HepG2 (cell line): ENCODE measurements around the gene TAS1R3. TPM values are rescaled to one million over a fixed set of nuclear protein-coding genes. Genes with fewer than 3 reads are reported as not detected.
A peak's percentile ranks its signal among the peaks of the same experiment; 100 is the strongest.

ENCODE experiments used
- AGO2 ChIP-seq: fragments of 200-400 bp; formaldehyde crosslinking; optimal IDR thresholded peaks from 2 replicates; pipeline ENCODE3; 2017; ENCODE audit warnings: mild to moderate bottlenecking, low read depth, low read length, moderate library complexity
- BRD4 ChIP-seq: sonication (generic); formaldehyde crosslinking; IDR thresholded peaks from 2 replicates; pipeline ENCODE4 v1.4.0; 2020; ENCODE audit warnings: missing genetic modification reagents
- EED ChIP-seq: sonication (generic); formaldehyde crosslinking; IDR thresholded peaks from 2 replicates; pipeline ENCODE4 v1.5.0; 2020; ENCODE audit warnings: mild to moderate bottlenecking, missing genetic modification reagents
- FIP1L1 ChIP-seq: fragments of 200-400 bp; formaldehyde crosslinking; IDR thresholded peaks from 2 replicates; pipeline ENCODE4 v1.6.1; 2018; ENCODE audit warnings: low read depth, mild to moderate bottlenecking, low read length, moderate library complexity, borderline replicate concordance; ENCODE audit not compliant: insufficient read depth
- GATAD1 ChIP-seq: IDR thresholded peaks from 2 replicates; pipeline ENCODE4 v1.6.1; 2016; ENCODE audit warnings: missing genetic modification reagents, missing compliant biosample characterization
- HDAC1 ChIP-seq: sonication (generic); formaldehyde crosslinking; IDR thresholded peaks from 2 replicates; pipeline ENCODE4 v1.5.1; 2020; ENCODE audit warnings: mild to moderate bottlenecking, missing genetic modification reagents
- KDM5A ChIP-seq: fragments of 200-600 bp; sonication (generic); IDR thresholded peaks from 2 replicates; pipeline ENCODE4 v1.7.0; 2018; ENCODE audit warnings: antibody characterized with exemption, mild to moderate bottlenecking, low read length, borderline replicate concordance
- MEIS2 ChIP-seq: sonication (generic); formaldehyde crosslinking; IDR thresholded peaks from 2 replicates; pipeline ENCODE4 v1.9.0; 2021; ENCODE audit warnings: mild to moderate bottlenecking, missing genetic modification reagents
- PCBP1 ChIP-seq: fragments of 200-400 bp; formaldehyde crosslinking; IDR thresholded peaks from 2 replicates; pipeline ENCODE4 v1.6.1; 2017; ENCODE audit warnings: mild to moderate bottlenecking, low read depth, low read length, borderline replicate concordance
- RFX1 ChIP-seq: fragments of 450-650 bp; IDR thresholded peaks from 2 replicates; pipeline ENCODE4 v1.6.1; 2017
- TP53 ChIP-seq: sonication (generic); formaldehyde crosslinking; conservative IDR thresholded peaks from 2 replicates; pipeline ENCODE4 v1.4.0; 2020; ENCODE audit warnings: missing genetic modification reagents
- ZMAT3 ChIP-seq: sonication (generic); formaldehyde crosslinking; conservative IDR thresholded peaks from 2 replicates; pipeline ENCODE4 v1.7.0; 2021; ENCODE audit warnings: missing genetic modification reagents
- ZNF460 ChIP-seq: sonication (generic); formaldehyde crosslinking; IDR thresholded peaks from 2 replicates; pipeline ENCODE4 v1.5.1; 2020; ENCODE audit warnings: missing genetic modification reagents, mild to moderate bottlenecking, borderline replicate concordance
- ZNF629 ChIP-seq: sonication (generic); formaldehyde crosslinking; conservative IDR thresholded peaks from 2 replicates; pipeline ENCODE4 v1.5.0; 2020; ENCODE audit warnings: missing genetic modification reagents
- ZNF687 ChIP-seq: sonication (generic); formaldehyde crosslinking; IDR thresholded peaks from 2 replicates; pipeline ENCODE4 v1.5.1; 2020; ENCODE audit warnings: mild to moderate bottlenecking, missing genetic modification reagents, moderate library complexity
- ZNF850 ChIP-seq: sonication (generic); formaldehyde crosslinking; conservative IDR thresholded peaks from 2 replicates; pipeline ENCODE4 v1.9.0; 2021; ENCODE audit warnings: mild to moderate bottlenecking, missing genetic modification reagents
- ZNF883 ChIP-seq: sonication (generic); formaldehyde crosslinking; IDR thresholded peaks from 2 replicates; pipeline ENCODE4 v1.5.1; 2020; ENCODE audit warnings: mild to moderate bottlenecking, missing genetic modification reagents; ENCODE audit errors: not compliant biosample characterization
- polyA plus RNA-seq, 8 experiments: library from polyadenylated mRNA; depleted of rRNA in 3 of 8; stranded (reverse) in 7 of 8; unstranded in 1 of 8; fragments of >200 nt; fragmentation: Illumina TruSeq in 4 of 8; extraction: Trizol in 4 of 8; gene quantifications; 2 replicates each; pipeline versions ENCODE4 v1.2.1 to v1.2.3, GENCODE V29; 2011 to 2016; ENCODE audit warnings: low read depth in 4 of 8, missing spikeins in 1 of 8, mixed read lengths in 1 of 8; ENCODE audit not compliant: insufficient read depth in 1 of 8
- total RNA-seq, 5 experiments: library from RNA; depleted of rRNA; stranded (reverse); fragments of >200 nt; fragmentation: Illumina TruSeq; extraction: Trizol; gene quantifications; 2 replicates each; pipeline ENCODE4 v1.2.3, GENCODE V29; 2016; ENCODE audit warnings: low read depth in 1 of 5
- TF ChIP-seq, protein P1 (sequence below): sonication (generic); formaldehyde crosslinking; IDR thresholded peaks from 2 replicates; pipeline ENCODE4 v1.4.0; 2020; ENCODE audit warnings: missing genetic modification reagents
- TF ChIP-seq, protein P2 (sequence below): sonication (generic); formaldehyde crosslinking; IDR thresholded peaks from 2 replicates; pipeline ENCODE4 v1.8.0; 2023; ENCODE audit warnings: mild to moderate bottlenecking, missing genetic modification reagents
- TF ChIP-seq, protein P3 (sequence below): sonication (generic); formaldehyde crosslinking; IDR thresholded peaks from 2 replicates; pipeline ENCODE4 v1.4.0; 2020; ENCODE audit warnings: mild to moderate bottlenecking, missing genetic modification reagents

Gene TAS1R3
- total and polyA plus RNA-seq, 2 of the 13 experiments (the other 11 are each of a cell fraction or from before 2014, with no cell fraction given), result 0.13 to 0.15 TPM

DNA sequence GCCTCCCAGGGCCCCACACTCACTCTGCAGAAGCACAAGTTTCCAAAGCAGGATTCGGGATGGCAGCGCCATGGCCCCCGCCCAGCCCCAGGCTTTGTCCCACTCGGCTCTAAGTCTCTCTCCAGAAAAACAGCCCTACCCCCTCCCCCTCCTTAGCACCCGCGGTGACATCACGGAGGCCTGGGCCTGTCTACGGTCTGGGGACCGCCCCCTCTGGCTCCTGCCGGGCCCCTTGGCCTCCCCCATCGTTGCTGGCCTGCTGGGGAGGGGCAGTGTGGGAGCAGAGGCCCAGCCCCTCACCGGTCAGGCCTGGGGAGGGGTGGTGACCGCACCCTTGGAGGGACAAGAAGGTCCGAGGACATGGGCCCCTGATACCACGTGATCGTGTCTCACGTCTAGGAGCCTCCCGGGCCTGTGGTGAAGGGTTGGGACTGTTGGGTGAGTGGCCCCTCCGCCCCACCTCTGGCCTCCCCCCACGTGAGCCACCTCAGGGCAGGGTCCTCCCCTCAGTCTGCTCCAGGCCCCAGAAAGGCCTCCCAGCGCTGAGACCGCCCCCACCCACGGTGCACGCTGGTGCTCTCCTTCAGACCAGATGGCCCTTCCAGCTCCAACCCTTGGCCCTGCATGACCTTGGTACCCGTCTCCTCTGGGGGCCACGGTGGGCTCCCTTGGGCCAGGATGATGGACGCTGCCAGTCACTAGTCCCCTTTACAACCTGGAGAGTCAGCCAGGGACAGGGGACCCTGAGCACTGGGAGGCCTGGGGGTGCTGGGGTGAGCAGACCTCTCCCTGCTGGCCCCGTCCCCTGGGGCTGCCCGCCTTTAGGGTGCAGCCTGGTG, 27.6 kb downstream of the TAS1R3 start, which contains the start of gene MXRA8 (continued):
- TF ChIP-seq, protein P1, sequence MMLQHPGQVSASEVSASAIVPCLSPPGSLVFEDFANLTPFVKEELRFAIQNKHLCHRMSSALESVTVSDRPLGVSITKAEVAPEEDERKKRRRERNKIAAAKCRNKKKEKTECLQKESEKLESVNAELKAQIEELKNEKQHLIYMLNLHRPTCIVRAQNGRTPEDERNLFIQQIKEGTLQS (CRISPR knock-in tag), result no peak
- TF ChIP-seq EED (CRISPR knock-in tag), result no peak
- no peak for TF ChIP-seq TP53
- peak; percentile 18; the same call in 1 of the 2 replicates for TF ChIP-seq ZNF460 (CRISPR knock-in tag)
- no peak for TF ChIP-seq MEIS2
- TF ChIP-seq, protein P2, sequence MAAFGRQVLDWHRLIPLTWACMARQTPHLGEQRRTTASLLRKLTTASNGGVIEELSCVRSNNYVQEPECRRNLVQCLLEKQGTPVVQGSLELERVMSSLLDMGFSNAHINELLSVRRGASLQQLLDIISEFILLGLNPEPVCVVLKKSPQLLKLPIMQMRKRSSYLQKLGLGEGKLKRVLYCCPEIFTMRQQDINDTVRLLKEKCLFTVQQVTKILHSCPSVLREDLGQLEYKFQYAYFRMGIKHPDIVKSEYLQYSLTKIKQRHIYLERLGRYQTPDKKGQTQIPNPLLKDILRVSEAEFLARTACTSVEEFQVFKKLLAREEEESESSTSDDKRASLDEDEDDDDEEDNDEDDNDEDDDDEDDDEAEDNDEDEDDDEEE (CRISPR knock-in tag), result peak; percentile 56; the same call in 1 of the 2 replicates
- TF ChIP-seq GATAD1, result 0 out of 2 replicates have a peak, but pooled peaks have one; percentile 42
- peak; percentile 84 for TF ChIP-seq ZNF687 (CRISPR knock-in tag)
- no peak for TF ChIP-seq ZNF850
- no peak for TF ChIP-seq ZNF629 (CRISPR knock-in tag)
- TF ChIP-seq, protein P3, sequence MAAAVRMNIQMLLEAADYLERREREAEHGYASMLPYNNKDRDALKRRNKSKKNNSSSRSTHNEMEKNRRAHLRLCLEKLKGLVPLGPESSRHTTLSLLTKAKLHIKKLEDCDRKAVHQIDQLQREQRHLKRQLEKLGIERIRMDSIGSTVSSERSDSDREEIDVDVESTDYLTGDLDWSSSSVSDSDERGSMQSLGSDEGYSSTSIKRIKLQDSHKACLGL (CRISPR knock-in tag), result peak; percentile 54; the same call in 1 of the 2 replicates
- peak; percentile 61 for TF ChIP-seq AGO2
- TF ChIP-seq ZMAT3 (CRISPR knock-in tag), result peak; percentile 71; the same call in 1 of the 2 replicates
- TF ChIP-seq HDAC1 (CRISPR knock-in tag), result peak; percentile 70
- TF ChIP-seq KDM5A, result no peak
- no peak for TF ChIP-seq ZNF883 (CRISPR knock-in tag)
- TF ChIP-seq PCBP1, result 0 out of 2 replicates have a peak, but pooled peaks have one; percentile 40
- no peak for TF ChIP-seq FIP1L1
- TF ChIP-seq BRD4 (CRISPR knock-in tag), result no peak
- no peak for TF ChIP-seq RFX1
